HG02973 (cell line): Measurements from ENCODE around the gene BIRC2.
A peak's percentile ranks its signal among the peaks of the same experiment; 100 is the strongest.
"Not testable (repeated sequence)": the region's sequence is repeated elsewhere in the genome, so short reads cannot be mapped to it uniquely, and the experiment has no call there.

ENCODE experiments used
- ATAC-seq: cut with Tn5 transposase; IDR thresholded peaks from one replicate; pipeline ENCODE4 v1.9.1; 2021; ENCODE audit warnings: moderate library complexity; ENCODE audit not compliant: unreplicated experiment

The BIRC2 gene

GRCh38 chr11:102346748-102347461 is at the start of gene BIRC2:
TSS of gene BIRC2 (plus strand) at chr11:102347214. CDS start at chr11:102349855, 2,641 bp downstream.
- ATAC-seq: peak; percentile 87

GRCh38 chr11:102300837-102301236 is 46.2 kb upstream of the BIRC2 start:
- not testable (repeated sequence) for ATAC-seq

DNA sequence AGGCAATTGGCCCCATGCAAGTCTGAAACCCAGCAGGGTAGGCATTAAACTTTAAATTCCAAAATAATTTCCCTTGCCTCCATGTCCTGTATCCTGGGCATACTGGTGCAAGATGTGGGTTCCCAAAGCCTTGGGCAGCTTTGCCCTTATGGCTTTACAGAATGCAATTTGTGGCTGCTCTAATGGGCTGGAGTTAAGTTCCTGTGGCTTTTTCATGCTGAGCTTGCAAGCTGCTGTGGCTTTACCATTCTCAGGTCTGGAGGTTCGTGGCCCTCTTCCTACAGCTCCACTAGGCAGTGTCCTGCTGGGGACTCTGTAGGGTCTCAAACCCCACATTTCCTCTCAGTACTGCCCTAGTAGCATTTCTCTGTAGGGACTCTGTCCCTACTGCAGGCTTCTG is 44.8 kb upstream of the BIRC2 start:
- no peak for ATAC-seq

- no peak for ATAC-seq
These were observed 42.3 kb upstream of the BIRC2 start for GRCh38 chr11:102304686-102305085.

DNA sequence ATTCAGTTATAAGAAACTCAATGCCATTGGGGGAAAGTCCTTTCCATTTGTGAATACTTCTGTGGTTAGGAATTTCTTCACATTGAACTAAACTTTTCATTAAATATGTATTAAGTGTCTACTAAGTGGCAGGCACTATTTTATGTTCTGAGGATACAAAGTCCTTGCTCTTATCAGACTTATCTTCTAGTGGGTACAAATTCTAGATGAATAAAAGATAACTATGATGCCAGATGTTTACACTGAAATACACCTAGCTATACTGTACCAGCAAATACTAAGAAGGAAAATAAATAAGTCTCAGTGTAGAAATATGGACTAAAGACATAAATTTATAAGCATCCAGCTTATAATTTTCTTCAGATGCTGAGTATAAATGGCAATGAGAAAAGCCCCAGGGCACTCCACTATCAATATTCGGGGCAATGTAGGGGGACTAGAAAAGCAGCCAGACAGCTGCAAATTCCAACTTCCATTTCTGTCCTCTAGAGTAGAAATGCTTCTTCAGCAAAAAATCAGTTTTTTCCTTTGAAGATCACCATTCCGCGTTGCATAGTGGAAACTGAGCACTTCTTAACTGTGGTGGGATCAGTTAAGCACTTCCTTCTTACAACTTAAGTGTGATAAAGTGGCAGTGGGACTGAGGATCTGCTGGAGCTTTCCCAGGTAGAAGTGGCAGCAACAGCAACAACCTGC is 41.5 kb upstream of the BIRC2 start:
- no peak for ATAC-seq

- no peak for ATAC-seq
These were observed 40.9 kb upstream of the BIRC2 start for GRCh38 chr11:102306048-102306597.

GRCh38 chr11:102306817-102307726 is 39.9 kb upstream of the BIRC2 start:
- ATAC-seq: no peak

- ATAC-seq: no peak
These were observed 39.3 kb upstream of the BIRC2 start for GRCh38 chr11:102307727-102308038.

GRCh38 chr11:102309621-102310541 is 37.1 kb upstream of the BIRC2 start:
- no peak for ATAC-seq

- ATAC-seq: no peak
These were observed 34.3 kb upstream of the BIRC2 start for GRCh38 chr11:102312667-102313066.

GRCh38 chr11:102313238-102313940 is 33.6 kb upstream of the BIRC2 start:
- no peak for ATAC-seq

DNA sequence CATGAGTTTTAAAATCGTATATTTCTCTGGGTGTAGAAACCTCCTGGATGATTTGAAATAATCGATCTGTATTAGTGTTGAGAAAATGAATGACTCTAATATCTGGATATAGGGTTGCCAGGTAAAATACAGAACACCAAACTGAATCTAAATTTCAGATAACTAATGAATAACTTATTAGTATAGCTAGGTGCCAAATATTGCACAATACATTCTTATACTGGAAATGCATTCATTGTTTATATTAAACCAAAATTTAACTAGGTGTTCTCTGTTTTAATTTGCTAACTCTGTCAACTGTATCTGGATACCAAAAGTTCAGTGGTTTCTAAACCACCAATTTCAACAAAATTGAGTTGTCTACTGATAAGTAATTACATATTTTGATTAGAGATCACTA is 32.2 kb upstream of the BIRC2 start:
- ATAC-seq: no peak

DNA sequence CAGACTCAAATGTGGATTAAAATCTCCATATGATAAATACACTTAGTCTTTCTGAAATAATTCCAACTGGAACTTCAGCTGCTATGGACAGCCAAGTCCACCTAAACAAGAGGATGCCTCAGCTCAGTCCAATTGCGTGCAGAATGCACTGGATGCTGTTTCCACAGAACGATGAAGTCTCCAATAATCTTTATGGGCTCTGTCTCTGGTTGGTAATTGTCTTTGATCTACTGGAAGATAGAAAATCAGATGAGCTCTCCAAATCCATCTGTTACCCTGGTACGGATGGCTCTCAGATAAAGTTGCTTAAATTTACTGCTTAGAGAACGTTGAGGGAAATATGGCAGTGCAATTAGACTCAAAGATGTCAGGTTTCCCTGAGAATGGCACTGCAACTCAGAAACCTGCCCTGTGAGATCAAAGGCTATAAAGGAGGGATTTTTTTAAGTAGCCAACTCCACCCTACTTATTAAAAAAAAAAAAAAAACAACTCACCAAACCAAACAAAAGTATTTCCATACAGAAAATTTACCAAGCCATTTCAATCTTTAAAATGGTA is 30.6 kb upstream of the BIRC2 start:
- ATAC-seq: no peak

DNA sequence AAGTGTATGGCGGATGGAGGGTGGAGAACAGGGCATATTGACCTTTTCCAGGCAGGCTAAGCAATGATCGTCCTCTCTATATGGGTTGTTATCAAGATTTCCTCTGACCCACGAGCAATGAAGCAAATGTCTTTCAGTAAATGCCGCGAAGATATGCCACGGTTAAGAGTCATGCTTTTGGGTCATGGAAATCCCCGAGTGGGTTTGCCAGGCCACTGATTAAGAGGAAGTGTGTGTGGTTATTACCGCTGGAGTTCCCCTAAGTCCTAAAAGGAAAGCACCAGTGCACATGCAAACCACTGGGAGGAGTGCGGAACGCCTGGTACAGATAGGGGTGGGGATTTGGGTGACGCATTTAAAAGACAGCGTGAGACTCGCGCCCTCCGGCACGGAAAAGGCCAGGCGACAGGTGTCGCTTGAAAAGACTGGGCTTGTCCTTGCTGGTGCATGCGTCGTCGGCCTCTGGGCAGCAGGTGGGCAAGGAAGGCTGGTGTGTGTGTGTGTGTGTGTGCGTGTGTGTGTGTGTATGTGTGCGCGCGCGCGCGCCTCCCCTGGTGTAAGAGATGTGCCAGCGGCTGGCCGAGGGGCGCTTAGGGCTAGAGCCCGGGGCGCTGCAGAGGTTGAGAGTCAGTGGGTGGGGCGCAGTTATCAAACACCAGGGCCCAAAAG is 29.8 kb upstream of the BIRC2 start, which contains the start of gene BIRC3:
TSS of gene BIRC3 (plus strand) at position 386 of the 669 bp plus-strand sequence. CDS start 7,026 bp downstream, outside the sequence.
- ATAC-seq: peak; percentile 81

GRCh38 chr11:102317768-102318103 is 29.3 kb upstream of the BIRC2 start:
- ATAC-seq: no peak

DNA sequence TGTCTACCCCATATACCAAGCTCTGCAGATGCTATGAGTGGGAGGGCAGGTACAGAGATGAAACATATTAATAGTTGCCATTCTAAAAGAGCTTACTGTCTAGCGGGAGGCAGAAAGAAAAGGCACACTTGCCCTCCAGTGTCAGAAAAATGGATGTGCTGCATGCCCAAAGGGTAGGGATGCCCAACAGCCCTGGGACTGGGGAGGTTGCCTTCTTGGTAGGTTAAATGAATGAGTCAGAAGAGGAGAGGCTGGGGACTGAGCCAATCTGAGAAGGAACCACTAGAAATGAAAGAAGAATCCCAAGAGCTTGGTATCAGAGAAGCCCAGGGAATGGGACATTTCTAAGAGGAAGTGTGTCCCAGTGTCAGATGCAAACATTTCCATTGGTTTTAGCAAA is 28.5 kb upstream of the BIRC2 start:
- ATAC-seq: peak; percentile 13

GRCh38 chr11:102319544-102319943 is 27.5 kb upstream of the BIRC2 start:
- no peak for ATAC-seq

DNA sequence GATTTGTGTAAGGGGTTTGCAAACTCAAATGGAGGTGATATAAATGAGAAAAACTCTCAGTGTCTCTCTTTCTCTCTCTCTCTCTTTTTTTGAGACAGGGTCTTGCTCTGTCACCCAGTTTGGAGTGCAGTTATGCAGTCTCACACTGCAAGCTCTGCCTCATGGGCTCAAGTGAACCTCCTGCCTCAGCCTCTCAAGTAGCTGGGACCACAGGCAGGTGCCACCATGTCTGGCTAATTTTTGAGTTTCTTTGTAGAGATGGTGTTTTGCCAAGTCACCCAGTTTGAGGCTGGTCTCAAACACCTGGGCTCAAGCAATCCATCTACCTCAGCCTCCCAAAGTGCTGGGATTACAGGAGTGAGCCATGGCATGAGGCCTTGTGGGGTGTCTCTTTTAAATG is 26.8 kb upstream of the BIRC2 start:
- ATAC-seq: no peak

DNA sequence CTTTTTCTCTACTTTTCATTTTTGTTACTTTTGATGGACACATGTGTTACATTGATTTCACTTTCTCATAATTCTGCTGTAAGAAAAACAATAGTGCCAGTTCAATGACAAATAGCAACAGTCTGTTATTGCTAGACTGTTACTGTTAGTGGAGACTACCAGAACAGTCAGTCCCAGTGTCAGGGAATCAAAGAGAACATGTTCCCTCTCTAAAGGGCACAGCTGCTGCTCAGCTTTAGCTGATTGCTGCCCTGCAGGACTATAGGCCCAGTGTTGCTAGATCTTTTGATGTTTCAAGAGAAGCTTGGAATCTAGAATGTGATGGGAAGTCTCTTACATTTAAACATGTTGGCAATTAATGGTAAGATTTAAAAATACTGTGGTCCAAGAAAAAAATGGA is 26.3 kb upstream of the BIRC2 start:
- no peak for ATAC-seq
